DMS53 treated with DMSO at 0.1 percent for 48 hours (cell line): ENCODE measurements around the gene RHBDL1.

ENCODE experiments used
- DNase-seq: peaks from one replicate; lab custom pipeline; 2025; ENCODE audit not compliant: unreplicated experiment; lab: John Stamatoyannopoulos, UW

Gene RHBDL1

GRCh38 chr16:652454-653305 is 22.8 kb upstream of the RHBDL1 start:
- no peak for DNase-seq

GRCh38 chr16:654034-654433 is 21.4 kb upstream of the RHBDL1 start:
- no peak for DNase-seq

DNA sequence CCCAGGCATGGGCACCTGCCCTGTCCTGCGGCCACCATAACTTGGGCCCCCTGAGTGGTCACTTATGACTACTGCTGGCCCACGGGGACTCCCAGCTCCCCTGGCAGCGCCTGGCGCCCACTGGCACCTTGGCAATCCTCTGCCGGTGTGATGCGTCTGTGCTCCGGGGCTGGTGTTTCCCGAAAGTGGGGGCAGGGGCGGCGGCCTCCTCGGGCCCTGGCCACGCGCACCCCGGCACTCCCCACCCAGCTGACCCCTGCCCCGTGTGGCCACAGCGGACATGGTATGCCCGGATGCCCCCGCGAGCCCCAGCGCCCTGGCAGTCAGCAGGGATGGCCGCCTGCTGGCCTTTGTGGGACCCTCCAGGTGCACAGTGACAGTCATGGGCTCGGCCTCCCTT is 18.0 kb upstream of the RHBDL1 start:
- no peak for DNase-seq

DNA sequence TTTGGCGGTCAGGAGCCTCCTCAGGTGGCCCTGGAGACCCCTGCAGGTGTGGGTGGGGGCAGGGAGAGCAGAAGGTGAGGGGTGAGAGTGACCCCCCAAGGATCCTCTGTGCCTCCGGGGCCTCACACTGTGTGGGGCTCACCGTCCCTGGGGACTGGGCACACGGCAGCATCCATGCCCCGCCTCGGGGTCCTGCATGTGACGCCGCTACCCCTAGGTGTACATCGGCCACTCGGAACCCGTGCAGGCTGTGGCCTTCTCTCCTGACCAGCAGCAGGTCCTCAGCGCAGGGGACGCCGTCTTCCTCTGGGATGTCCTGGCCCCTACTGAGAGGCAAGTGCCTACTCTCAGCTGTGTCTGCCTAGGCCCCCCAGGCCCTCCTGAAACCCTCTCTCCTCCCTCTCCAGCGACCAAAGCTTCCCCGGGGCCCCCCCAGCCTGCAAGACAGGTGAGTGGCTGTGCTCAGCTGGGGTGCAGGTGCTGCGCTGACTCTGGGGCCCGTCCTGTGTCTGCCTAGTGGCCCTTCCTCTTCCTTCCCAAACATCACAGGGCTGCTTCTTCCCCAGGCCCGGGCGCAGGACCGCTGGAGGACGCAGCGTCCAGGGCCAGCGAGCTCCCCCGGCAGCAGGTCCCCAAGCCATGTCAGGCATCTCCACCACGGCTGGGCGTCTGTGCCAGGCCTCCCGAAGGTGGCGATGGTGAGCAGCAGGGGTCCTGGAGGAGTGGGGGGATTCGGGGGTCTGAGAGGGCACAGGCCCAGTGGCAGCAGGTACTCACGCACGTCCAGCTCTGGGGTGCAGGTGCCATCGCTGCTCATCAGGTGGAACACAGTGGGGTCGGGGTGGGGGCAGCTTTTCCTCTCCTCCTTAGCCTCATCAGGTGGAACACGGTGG is 16.5 kb upstream of the RHBDL1 start:
- no peak for DNase-seq

- DNase-seq, result no peak
Measured at GRCh38 chr16:659618-660017, 15.9 kb upstream of the RHBDL1 start.

DNA sequence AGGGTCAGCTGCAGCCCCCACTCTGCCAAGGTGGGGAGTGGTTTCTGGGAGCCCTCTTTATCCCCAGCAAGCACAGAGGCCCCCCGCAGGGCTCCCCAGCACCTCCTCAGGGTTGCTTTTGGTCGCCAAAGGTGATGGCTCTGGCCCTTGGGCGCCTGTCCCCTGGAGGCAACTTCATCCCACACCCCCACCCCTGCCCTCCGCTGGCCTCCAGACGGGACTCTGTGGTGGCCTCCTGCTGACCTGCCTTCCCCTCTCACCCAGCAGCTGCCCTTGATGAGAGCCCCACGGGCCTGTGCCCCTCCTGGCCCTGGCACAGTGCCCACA is 15.4 kb upstream of the RHBDL1 start:
- DNase-seq, result no peak

DNA sequence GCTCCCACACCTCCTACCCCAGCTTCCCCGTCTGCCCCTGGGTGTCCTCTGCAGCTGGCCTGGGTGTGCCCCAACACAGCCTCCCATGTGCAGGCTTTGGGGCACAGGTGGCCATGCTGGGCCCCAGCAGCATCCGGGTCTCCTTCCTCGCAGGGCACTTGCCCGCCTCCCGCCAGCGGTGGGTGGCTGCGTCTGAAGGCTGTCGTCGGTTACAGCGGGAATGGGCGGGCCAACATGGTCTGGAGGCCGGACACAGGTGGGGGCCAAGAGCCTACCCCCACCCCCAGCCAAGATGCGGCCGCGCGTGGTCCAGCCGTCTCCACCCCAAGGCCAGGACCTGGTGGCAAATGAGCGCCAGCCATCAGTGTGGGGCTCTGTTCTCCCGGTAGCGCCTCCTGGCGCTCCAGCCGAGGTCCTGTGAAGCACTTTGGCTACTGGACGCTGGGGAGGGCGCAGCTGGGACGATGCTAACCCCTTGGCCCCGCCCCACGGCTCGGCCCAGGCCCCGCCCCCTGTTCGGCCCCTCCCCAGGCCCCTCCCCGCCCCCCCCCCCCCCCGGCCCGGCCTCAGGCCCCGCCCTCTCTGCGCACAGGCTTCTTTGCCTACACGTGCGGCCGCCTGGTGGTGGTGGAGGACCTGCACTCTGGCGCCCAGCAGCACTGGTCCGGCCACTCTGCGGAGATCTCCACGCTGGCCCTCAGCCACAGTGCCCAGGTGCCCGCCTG is 14.8 kb upstream of the RHBDL1 start:
- peak; percentile 72 for DNase-seq

DNA sequence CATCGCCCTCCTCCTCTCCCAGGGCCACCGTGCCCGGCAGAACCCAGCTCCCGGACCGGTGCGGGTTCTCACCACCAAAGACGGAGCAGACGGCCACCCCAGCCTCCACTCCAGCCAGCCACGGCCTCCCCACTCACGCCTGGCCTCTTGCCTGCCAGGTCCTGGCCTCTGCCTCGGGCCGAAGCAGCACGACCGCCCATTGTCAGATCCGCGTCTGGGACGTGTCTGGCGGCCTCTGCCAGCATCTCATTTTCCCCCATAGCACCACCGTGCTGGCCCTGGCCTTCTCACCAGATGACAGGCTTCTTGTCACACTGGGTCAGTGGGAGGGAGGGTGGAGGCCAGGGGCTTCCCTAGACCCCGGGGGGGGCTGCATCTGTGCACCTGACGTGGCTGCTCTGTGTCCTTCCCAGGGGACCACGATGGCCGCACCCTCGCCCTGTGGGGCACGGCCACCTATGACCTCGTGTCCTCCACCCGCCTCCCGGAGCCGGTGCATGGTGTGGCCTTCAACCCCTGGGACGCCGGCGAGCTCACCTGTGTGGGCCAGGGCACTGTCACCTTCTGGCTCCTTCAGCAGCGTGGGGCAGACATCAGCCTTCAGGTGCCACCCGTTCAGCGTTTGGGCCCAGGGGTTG is 14.2 kb upstream of the RHBDL1 start:
- DNase-seq, result no peak

DNA sequence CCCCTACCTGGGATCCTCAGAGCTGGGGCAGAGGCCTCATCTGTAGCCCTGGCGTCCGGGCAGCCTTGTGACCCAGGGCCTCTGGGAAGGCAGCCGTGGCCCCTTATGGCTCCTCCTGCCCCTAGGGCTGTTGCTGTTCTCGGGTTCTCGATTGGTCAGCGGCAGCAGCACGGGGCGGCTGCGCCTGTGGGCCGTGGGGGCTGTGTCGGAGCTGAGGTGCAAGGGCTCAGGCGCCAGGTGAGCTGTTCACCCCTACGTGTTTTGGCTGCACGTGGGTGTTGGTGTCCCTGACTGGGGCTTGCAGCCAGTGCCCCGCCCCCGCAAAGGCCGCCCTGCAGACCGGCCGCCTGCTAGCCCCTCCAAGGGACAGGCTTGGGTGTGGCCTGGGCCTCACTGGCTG is 13.4 kb upstream of the RHBDL1 start:
- no peak for DNase-seq

DNA sequence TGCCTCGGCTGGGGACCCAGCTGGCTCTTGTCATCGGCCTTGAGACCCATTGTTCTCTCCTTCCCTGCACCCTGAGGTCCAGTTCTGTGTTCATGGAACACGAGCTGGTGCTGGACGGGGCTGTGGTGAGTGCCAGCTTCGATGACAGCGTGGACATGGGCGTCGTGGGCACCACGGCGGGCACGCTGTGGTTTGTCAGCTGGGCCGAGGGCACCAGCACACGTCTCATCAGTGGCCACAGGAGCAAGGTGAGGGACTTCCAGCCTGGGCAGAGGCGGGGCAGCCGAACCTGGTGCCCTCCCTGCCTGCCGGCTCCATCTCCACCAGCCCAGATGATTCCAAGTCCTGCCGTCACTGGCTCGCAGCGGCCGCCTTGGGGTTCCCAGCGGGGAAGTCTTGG is 12.9 kb upstream of the RHBDL1 start:
- DNase-seq, result no peak

DNA sequence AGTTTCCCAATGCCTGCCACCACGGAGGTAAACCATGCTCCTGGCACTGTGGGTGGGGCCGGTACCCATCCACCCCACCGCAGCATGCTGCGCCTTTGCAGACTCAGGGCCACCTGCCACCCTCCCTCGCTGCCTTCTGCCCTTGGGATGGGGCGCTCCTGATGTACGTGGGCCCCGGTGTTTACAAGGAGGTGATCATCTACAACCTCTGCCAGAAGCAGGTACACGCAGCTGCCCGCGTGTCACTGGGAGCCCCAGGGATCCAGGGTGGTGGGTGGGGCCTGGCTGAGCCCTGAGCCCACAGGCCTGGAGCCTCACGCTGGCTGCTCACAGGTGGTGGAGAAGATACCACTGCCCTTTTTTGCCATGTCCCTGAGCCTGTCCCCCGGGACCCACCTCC is 8.9 kb upstream of the RHBDL1 start:
- no peak for DNase-seq

DNA sequence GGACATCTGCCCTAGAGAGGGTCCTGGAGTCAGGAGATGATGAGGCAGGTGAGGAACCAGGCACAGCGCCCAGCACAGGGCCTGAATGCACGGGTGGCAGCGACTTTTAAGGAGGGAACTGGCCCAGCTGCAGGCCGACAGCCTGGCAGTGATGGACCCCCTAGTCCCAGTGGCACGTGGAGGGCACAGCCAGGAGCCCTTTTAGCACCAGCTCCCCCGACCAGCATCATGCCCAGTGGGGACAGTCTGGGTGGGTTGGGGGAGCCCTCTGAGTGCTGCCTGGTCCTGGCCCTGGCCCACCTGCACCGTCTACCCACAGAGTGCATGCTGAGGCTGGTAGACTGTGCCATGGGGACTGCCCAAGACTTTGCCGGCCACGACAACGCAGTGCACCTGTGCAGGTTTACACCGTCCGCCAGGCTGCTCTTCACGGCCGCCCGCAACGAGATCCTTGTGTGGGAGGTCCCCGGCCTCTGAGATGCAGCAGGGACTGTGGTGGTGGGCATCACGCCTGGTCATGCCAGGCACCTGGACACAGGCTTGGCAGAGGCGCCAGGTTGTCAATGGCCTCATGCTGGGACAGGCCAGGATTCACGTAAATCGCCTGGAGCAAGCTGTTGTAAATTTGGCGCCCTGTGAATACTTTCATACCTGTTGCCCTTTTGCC is 8.2 kb upstream of the RHBDL1 start:
- no peak for DNase-seq

DNA sequence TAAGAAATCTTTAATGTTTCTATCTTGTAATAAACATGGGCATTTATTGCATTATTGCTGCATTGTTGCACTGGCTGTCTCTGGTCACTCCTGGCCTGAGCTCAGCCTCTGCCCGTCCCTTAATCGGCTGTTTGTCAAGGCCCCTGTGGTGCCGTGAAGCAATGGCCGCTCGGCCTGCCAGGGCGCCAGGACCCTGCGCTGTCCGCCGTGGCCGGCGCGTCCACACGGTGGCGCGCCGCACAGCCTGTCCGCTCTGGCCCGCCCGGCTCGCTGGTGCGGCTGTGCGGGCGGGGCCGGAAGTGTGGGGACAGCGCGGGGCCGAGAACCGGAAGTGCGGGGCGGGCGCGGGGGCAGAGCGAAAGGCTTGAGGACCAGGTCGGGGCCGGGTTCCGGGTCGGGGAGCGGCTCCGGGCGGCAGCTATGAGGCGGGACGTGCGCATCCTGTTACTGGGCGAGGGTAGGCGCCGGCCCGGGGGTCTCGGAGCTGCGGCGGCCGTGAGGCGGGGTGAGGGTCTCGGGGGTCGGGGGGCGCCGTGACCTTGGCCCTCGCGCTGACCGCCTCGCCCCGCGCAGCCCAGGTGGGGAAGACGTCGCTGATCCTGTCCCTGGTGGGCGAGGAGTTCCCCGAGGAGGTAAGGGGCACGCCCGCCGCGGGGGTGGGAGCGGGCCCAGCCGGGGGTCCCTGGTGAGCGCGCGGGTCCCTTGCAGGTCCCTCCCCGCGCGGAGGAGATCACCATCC is 7.5 kb upstream of the RHBDL1 start, which contains the start of gene RHOT2:
Gene RHOT2 (plus strand): TSS at position 353 of the 739 bp plus-strand sequence. CDS start 68 bp downstream, at position 421.
- DNase-seq, result peak; percentile 67

DNA sequence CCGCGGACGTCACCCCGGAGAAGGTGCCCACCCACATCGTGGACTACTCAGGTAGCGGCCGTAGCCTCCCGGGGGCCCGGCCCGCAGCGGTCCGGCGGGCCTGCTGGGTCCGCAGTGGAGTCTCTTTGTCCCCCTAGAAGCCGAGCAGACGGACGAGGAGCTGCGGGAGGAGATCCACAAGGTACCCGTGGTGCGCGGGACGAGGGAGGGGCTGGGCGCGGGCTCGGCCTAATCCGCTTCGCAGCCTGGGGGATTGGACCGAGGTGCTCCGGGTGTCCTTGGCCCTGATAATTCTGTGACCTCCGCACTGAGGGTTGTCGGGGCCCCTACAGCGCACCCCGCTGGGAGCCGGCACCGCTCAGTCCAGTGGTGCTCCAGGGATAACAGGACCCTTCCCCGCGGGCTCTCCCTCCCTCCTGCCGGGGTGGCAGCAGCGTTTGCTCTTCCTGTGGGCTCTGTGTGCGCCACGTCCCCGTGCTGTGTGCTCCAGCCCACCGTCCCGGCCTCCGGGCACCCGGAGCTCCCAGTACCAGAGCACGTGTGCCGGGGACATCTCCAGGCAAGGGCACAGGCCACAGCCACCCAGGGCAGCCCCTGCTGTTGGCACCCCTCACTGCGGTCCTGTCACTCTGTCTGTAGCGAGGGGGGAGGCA is 6.8 kb upstream of the RHBDL1 start:
- DNase-seq, result no peak

DNA sequence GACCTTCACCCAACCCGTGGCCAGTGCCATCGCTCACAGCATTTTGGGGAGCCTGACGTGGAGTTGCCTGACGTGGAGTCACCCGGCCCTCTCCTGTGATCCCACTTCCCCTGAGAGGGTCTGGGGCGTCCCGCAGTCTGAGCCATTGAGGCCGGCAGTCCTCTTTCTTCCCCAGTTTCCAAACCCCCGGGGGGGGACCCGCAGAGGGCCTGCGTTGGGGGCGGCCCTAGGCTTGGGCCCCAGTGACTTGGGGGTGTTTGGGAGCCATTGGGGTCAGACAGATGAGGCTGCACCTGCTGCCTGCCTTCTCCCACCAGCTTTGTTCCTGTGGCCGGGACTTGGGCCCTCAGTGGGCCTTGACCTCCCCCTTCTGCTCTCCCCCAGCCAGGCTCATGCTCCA is 5.8 kb upstream of the RHBDL1 start:
- DNase-seq, result no peak

GRCh38 chr16:670485-671352 is 4.8 kb upstream of the RHBDL1 start:
- no peak for DNase-seq

DNA sequence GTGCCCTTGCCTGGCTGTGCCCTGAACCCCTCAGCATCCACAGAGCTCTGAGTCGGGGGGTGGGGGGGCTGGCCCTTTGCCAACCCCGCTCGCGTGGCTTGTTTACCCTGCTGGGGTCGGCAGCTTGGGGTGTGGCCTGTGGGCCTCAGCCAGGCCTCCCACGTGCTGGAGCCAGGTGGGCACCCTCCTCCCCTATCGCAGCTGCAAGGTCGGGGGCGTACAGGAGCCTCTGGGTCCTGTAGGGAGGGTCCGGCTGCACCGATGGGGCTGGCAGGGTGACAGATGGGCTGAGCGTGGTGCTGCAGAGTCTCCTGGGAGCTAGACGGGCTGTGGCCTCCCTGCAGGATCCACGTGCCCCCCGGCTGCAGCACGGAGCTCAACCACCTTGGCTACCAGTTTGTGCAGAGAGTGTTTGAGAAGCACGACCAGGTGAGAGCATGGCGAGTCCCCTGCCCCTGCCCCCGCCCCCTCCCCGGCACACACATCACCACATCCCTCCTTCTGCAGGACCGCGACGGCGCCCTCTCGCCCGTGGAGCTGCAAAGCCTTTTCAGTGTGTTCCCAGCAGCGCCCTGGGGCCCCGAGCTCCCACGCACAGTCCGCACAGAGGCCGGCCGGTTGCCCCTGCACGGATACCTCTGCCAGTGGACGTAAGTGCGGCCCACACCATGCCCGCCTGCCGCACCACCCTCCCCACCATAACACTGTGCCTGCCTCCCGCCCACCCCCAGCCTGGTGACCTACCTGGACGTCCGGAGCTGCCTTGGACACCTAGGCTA is 3.9 kb upstream of the RHBDL1 start:
- DNase-seq, result no peak

GRCh38 chr16:672371-672770 is 3.1 kb upstream of the RHBDL1 start:
- no peak for DNase-seq
